Measurements from ENCODE around the gene RYR3.

Gene RYR3

DNA sequence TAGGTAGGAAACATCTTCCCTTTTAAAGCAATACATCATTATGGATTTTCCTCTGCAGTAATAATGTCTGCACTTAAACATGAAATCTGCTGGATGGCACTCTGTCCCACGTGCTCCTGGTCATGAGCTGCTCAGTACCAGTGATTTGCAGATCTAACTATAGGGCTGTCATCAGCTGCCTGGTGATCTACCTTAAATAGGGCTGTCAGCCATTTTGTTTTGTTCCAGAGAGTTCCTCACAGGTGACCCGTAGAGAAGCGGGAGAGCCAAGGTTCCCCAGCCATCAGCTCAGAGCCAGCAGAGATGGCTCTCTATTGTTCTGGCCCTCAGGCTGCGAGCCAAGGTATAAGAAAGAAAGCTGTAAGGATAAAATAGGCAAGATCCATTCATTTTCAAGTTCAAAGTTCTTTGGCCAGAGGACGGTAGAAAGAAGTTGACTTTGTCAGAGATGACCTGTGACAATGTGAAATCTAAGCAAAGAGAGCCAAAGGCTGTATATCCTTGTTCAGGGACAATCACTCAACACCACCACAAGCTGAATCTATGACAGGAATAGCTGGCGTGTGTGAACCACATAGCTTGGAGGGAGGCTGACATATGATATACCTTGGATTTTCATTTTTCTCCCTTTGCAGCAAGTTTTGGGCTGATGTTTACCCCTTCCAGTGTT lies 156.5 kb downstream of the RYR3 start:
- no peak overlapping the region for H2AFZ ChIP-seq (ENCODE audit: low read length, unreplicated experiment)
- H3K79me2 ChIP-seq (ENCODE audit: control insufficient read depth, insufficient read depth, low read length, unreplicated experiment) = no peaks in the 10 kb centered on the region
- H3K27me3 ChIP-seq (ENCODE audit: insufficient read depth, low read length) = no peaks in the 10 kb centered on the region; the same call in 1 of the 2 replicates
- no peak overlapping the region for H3K4me3 ChIP-seq (ENCODE audit: low read depth, low read length)
- H3K27ac ChIP-seq (ENCODE audit: low read depth, low read length) = no peak overlapping the region
- H3K4me1 ChIP-seq (ENCODE audit: control insufficient read depth, insufficient read depth, low read length, unreplicated experiment) = no peaks in the 10 kb centered on the region
- no peaks in the 10 kb centered on the region for H3K36me3 ChIP-seq (ENCODE audit: insufficient read depth, low read length)

DNA sequence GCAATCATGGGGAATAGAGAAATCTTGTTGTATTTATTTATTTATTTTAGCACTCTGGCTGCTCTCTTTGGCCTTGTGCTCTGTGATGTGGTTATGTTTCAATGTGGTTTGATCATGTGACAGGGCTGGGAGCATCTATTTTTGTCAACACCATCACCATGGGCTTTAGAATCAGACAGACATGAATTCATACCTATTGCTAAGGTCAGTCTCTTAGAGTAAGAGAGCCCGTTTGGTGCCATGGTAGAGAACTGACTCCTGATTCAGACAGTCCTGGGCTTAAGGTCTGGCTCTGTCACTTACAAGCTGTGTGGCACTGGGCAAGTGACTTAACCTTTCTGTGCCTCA lies 157.0 kb downstream of the RYR3 start:
- H3K79me2 ChIP-seq (ENCODE audit: control insufficient read depth, insufficient read depth, low read length, unreplicated experiment) = no peaks in the 10 kb centered on the region
- no peak overlapping the region for H3K4me3 ChIP-seq (ENCODE audit: low read depth, low read length)
- H3K27me3 ChIP-seq (ENCODE audit: insufficient read depth, low read length) = no peaks in the 10 kb centered on the region; the same call in 1 of the 2 replicates
- H3K4me1 ChIP-seq (ENCODE audit: control insufficient read depth, insufficient read depth, low read length, unreplicated experiment) = no peaks in the 10 kb centered on the region
- no peaks in the 10 kb centered on the region for H3K36me3 ChIP-seq (ENCODE audit: insufficient read depth, low read length)
- H3K27ac ChIP-seq (ENCODE audit: low read depth, low read length) = no peak overlapping the region
- no peak overlapping the region for H2AFZ ChIP-seq (ENCODE audit: low read length, unreplicated experiment)

DNA sequence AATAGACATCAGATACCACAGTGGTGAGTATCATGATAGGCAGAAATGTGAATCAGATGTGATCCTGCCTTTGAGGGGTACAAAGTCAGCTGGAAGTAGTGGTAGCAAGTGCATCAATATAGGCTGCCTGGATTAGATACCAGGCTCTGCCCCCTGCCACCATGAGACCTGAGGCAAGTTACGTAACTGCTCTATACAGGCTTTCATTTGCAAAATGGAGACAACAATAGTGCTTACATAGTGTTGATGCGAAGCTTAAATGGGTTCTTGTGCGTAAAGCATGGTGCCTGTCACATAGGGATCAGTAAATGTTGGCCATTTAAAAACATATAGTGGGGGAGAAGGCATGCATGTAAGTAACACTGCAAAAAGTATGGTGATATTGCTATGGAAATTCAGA lies 158.0 kb downstream of the RYR3 start:
- Histone ChIP-seq H2AFZ (ENCODE audit: low read length, unreplicated experiment) (no peak overlapping the region), H3K79me2 (ENCODE audit: control insufficient read depth, insufficient read depth, low read length, unreplicated experiment) (no peaks in the 10 kb centered on the region), H3K4me3 (ENCODE audit: low read depth, low read length) (no peak overlapping the region), H3K4me1 (ENCODE audit: control insufficient read depth, insufficient read depth, low read length, unreplicated experiment) (no peaks in the 10 kb centered on the region), H3K27me3 (ENCODE audit: insufficient read depth, low read length) (no peaks in the 10 kb centered on the region; the same call in 1 of the 2 replicates), H3K27ac (ENCODE audit: low read depth, low read length) (no peak overlapping the region), H3K36me3 (ENCODE audit: insufficient read depth, low read length) (no peaks in the 10 kb centered on the region)

DNA sequence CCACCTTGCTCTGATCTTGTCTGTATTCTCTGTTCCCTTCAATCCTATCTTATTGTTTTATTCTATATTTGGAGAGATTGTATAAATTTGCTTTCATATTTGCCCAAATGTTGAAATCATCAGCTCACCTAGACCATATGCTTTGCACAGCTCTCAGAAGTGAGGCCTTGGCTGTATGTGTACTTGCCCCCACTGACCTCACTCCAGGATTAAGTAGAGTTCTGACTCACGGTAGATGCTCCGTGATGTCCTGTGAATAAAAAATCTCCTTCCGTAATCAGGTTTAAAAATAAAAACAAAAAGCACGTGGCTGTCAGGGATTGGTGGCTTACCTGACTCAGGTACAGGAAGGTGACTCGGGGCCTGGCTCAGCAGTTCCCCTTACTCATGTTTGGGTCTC lies 162.2 kb downstream of the RYR3 start:
- H3K4me1 ChIP-seq (ENCODE audit: control insufficient read depth, insufficient read depth, low read length, unreplicated experiment) = no peaks in the 10 kb centered on the region

DNA sequence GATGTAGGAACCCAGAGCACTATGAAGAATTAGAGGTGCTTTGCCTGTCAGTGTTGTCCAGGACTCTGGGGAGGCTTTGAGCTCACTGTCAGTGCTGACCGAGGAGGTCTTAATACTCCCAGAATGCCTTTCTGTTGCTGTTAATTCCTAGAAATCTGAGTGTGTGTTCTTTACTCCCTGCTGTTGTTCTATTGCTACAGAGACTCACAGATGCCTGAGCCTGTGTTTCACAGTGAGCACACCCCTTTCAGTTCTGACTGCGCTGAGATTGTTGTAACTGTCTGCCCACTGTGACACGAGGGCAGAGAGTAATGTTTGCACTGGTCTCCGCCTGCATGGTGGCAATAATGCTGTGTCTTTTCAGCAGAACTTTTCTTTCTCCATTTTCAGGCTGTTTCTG lies 162.9 kb downstream of the RYR3 start:
- H3K79me2 ChIP-seq (ENCODE audit: control insufficient read depth, insufficient read depth, low read length, unreplicated experiment) = no peaks in the 10 kb centered on the region
- H3K4me3 ChIP-seq (ENCODE audit: low read depth, low read length) = no peak overlapping the region
- no peak overlapping the region for H2AFZ ChIP-seq (ENCODE audit: low read length, unreplicated experiment)
- no peaks in the 10 kb centered on the region for H3K36me3 ChIP-seq (ENCODE audit: insufficient read depth, low read length)
- no peaks in the 10 kb centered on the region for H3K4me1 ChIP-seq (ENCODE audit: control insufficient read depth, insufficient read depth, low read length, unreplicated experiment)
- H3K27me3 ChIP-seq (ENCODE audit: insufficient read depth, low read length) = peaks cover 4% of the 10 kb centered on the region; the same call in 1 of the 2 replicates
- H3K27ac ChIP-seq (ENCODE audit: low read depth, low read length) = no peak overlapping the region

More for the DNA sequence above, 162.2 kb downstream of the RYR3 start:
- H2AFZ ChIP-seq (ENCODE audit: low read length, unreplicated experiment) = no peak overlapping the region
- peaks cover 4% of the 10 kb centered on the region; the same call in 1 of the 2 replicates for H3K27me3 ChIP-seq (ENCODE audit: insufficient read depth, low read length)
- H3K4me3 ChIP-seq (ENCODE audit: low read depth, low read length) = no peak overlapping the region
- no peaks in the 10 kb centered on the region for H3K79me2 ChIP-seq (ENCODE audit: control insufficient read depth, insufficient read depth, low read length, unreplicated experiment)
- H3K27ac ChIP-seq (ENCODE audit: low read depth, low read length) = no peak overlapping the region
- no peaks in the 10 kb centered on the region for H3K36me3 ChIP-seq (ENCODE audit: insufficient read depth, low read length)

DNA sequence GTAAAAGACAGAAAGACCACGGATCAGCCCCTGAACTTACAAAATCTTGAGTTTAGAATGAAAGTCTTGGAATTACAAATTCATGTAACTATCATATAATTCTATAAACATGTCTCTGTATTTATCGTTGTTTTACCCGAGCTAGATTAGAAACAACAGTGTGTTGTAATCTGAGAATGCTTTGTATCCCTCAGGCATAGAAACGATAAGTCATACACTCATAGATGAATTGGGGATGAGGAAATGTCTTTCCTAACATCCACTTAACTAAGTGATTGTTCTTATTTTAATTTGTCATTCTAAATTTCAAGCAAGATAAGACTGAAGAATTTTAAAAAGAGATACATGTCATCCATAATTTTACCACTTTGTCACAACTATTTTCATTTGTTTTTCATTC lies 165.3 kb downstream of the RYR3 start:
- Histone ChIP-seq H3K4me1 (ENCODE audit: control insufficient read depth, insufficient read depth, low read length, unreplicated experiment) (no peaks in the 10 kb centered on the region), H3K4me3 (ENCODE audit: low read depth, low read length) (no peak overlapping the region), H2AFZ (ENCODE audit: low read length, unreplicated experiment) (no peak overlapping the region), H3K27ac (ENCODE audit: low read depth, low read length) (no peak overlapping the region), H3K27me3 (ENCODE audit: insufficient read depth, low read length) (peaks cover 4% of the 10 kb centered on the region; the same call in 1 of the 2 replicates), H3K36me3 (ENCODE audit: insufficient read depth, low read length) (no peaks in the 10 kb centered on the region), H3K79me2 (ENCODE audit: control insufficient read depth, insufficient read depth, low read length, unreplicated experiment) (no peaks in the 10 kb centered on the region)

DNA sequence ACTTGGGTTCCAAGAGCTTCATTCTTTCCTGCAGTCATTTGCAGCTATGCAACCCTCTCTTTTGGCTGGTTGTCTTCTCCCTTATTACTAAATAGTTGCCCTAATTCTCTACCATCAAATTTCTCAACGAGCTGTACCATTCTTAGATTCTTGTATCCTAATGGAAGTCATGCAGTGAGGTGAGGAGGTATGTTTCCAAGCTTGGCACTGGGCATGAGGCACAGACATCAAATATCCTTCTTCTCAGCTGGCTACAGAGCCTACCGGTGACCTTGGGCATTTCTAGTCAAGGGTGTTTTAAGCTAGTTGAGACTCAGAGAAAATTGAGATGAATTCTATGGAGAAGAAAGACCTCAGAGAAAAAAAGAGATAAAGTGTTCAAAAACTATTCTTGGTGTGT lies 166.1 kb downstream of the RYR3 start:
- Histone ChIP-seq H3K79me2 (ENCODE audit: control insufficient read depth, insufficient read depth, low read length, unreplicated experiment) (no peaks in the 10 kb centered on the region), H3K4me1 (ENCODE audit: control insufficient read depth, insufficient read depth, low read length, unreplicated experiment) (no peaks in the 10 kb centered on the region), H3K36me3 (ENCODE audit: insufficient read depth, low read length) (no peaks in the 10 kb centered on the region), H2AFZ (ENCODE audit: low read length, unreplicated experiment) (no peak overlapping the region), H3K4me3 (ENCODE audit: low read depth, low read length) (no peak overlapping the region), H3K27me3 (ENCODE audit: insufficient read depth, low read length) (peaks cover 4% of the 10 kb centered on the region; the same call in 1 of the 2 replicates), H3K27ac (ENCODE audit: low read depth, low read length) (no peak overlapping the region)

DNA sequence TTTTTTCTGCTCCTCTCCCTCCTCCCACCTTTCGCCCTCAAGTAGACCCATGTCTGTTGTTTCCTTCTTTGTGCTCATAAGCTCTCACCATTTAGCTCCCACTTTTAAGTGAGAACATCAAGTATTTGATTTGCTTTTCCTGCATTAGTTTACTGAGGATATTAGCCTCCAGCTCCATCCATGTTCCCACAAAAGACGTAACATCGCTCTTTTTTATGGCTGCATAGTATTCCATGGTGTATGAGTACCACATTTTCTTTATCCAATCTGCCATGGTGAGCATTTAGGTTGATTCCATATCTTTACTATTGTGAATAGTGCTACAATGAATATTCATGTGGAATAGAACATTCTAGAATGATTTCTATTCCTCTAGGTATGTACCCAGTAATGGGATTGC lies 178.6 kb downstream of the RYR3 start:
- Histone ChIP-seq H3K79me2 (ENCODE audit: control insufficient read depth, insufficient read depth, low read length, unreplicated experiment) (no peaks in the 10 kb centered on the region), H3K27me3 (ENCODE audit: insufficient read depth, low read length) (peaks cover 16% of the 10 kb centered on the region; the same call in 1 of the 2 replicates), H3K4me3 (ENCODE audit: low read depth, low read length) (no peak overlapping the region), H2AFZ (ENCODE audit: low read length, unreplicated experiment) (no peak overlapping the region), H3K27ac (ENCODE audit: low read depth, low read length) (no peak overlapping the region), H3K36me3 (ENCODE audit: insufficient read depth, low read length) (no peaks in the 10 kb centered on the region), H3K4me1 (ENCODE audit: control insufficient read depth, insufficient read depth, low read length, unreplicated experiment) (no peaks in the 10 kb centered on the region)

DNA sequence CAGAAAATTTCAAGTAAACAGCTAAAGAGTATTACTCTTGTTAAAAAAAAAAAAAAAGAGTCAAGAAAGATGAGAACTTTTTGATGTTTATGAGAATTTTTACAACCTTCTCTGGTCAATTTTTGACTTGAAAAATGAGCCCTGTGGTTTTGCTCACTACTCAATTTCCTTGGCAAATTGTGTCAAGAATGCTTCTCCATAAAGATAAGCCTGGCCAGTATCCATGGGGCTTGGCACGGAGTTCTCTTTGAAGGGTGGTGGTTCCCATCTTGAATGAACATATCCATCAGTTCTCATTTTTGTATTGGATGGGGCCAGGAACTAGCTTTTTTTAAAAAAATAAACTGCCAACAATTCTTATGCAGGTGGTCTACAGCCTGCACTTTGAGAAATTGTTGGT lies 179.9 kb downstream of the RYR3 start:
- no peaks in the 10 kb centered on the region for H3K36me3 ChIP-seq (ENCODE audit: insufficient read depth, low read length)
- no peak overlapping the region for H3K27ac ChIP-seq (ENCODE audit: low read depth, low read length)
- H2AFZ ChIP-seq (ENCODE audit: low read length, unreplicated experiment) = no peak overlapping the region
- peaks cover 16% of the 10 kb centered on the region; the same call in 1 of the 2 replicates for H3K27me3 ChIP-seq (ENCODE audit: insufficient read depth, low read length)
- H3K79me2 ChIP-seq (ENCODE audit: control insufficient read depth, insufficient read depth, low read length, unreplicated experiment) = no peaks in the 10 kb centered on the region
- H3K4me1 ChIP-seq (ENCODE audit: control insufficient read depth, insufficient read depth, low read length, unreplicated experiment) = no peaks in the 10 kb centered on the region
- no peak overlapping the region for H3K4me3 ChIP-seq (ENCODE audit: low read depth, low read length)

DNA sequence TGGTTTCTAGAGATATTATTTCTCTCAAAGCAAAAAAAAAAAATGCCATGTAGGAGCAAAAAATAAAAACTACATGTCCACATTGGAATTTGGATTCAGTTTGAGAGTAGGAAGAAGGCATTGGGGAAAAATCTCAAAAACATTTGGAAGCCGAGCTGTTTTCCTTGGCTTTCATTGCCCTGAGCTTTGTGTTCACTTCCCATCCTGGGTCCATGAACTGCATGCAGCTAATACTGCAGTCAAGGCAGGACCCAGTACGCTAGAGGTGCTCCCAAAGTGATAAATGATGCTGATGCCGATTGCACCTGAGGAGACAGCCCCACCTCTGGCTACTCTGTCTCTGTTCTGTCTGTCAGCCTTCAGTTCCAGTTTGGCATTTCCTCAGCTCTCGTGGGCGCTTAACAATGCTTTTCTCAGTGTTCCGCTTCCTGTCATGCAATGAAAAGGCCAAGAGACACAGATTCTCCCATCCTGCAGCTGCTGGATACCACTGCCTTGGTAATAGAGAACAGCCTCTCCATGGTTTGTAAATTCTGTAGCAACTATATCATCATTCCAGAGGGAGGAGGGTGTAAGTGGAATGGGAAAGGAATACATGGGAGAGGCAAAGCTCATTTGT lies 181.8 kb downstream of the RYR3 start:
- Histone ChIP-seq H3K4me3 (ENCODE audit: low read depth, low read length) (no peak overlapping the region), H3K27me3 (ENCODE audit: insufficient read depth, low read length) (peaks cover 16% of the 10 kb centered on the region; the same call in 1 of the 2 replicates), H3K27ac (ENCODE audit: low read depth, low read length) (no peak overlapping the region), H3K36me3 (ENCODE audit: insufficient read depth, low read length) (no peaks in the 10 kb centered on the region), H3K4me1 (ENCODE audit: control insufficient read depth, insufficient read depth, low read length, unreplicated experiment) (no peaks in the 10 kb centered on the region), H3K79me2 (ENCODE audit: control insufficient read depth, insufficient read depth, low read length, unreplicated experiment) (no peaks in the 10 kb centered on the region), H2AFZ (ENCODE audit: low read length, unreplicated experiment) (no peak overlapping the region)

DNA sequence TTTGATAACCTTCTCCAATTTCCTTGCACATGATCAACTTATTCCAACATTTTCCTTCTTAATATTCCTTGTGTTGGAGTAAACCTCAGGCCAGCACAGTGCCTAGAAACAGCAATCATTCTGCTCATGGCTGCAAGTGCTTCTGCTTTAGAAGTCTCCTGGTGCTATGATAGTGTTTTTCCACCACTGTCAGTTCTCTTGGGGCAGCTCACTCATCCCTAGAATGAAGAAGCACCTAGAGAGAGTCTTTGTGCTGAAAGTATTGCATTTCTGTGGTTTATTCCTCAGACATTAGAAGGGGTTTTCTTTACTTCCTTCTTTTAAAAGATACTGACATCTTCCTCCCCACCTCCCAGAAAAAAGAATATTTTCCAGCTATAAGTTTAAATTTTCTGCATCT lies 183.5 kb downstream of the RYR3 start:
- no peaks in the 10 kb centered on the region for H3K4me1 ChIP-seq (ENCODE audit: control insufficient read depth, insufficient read depth, low read length, unreplicated experiment)
- H2AFZ ChIP-seq (ENCODE audit: low read length, unreplicated experiment) = no peak overlapping the region
- H3K79me2 ChIP-seq (ENCODE audit: control insufficient read depth, insufficient read depth, low read length, unreplicated experiment) = no peaks in the 10 kb centered on the region
- H3K27ac ChIP-seq (ENCODE audit: low read depth, low read length) = no peak overlapping the region
- H3K4me3 ChIP-seq (ENCODE audit: low read depth, low read length) = no peak overlapping the region
- H3K27me3 ChIP-seq (ENCODE audit: insufficient read depth, low read length) = peaks cover 18% of the 10 kb centered on the region; the same call in 1 of the 2 replicates
- no peaks in the 10 kb centered on the region for H3K36me3 ChIP-seq (ENCODE audit: insufficient read depth, low read length)
